22Rv1 (cell line): Measurements from ENCODE around the gene BMERB1.

Source experiments
- H3K27ac ChIP-seq: fragments of 450-650 bp; 2 replicates; pipeline ENCODE4 v1.5.1; 2017
- ZFX ChIP-seq: fragments of 450-650 bp; IDR thresholded peaks from 2 replicates; pipeline ENCODE4 v1.6.1; 2017; ENCODE audit warnings: antibody characterized with exemption, borderline replicate concordance
- TF ChIP-seq, protein P1 (sequence below): fragments of 450-650 bp; IDR thresholded peaks from 2 replicates; pipeline ENCODE4 v1.5.1; 2017; ENCODE audit warnings: mild to moderate bottlenecking

Gene BMERB1

DNA sequence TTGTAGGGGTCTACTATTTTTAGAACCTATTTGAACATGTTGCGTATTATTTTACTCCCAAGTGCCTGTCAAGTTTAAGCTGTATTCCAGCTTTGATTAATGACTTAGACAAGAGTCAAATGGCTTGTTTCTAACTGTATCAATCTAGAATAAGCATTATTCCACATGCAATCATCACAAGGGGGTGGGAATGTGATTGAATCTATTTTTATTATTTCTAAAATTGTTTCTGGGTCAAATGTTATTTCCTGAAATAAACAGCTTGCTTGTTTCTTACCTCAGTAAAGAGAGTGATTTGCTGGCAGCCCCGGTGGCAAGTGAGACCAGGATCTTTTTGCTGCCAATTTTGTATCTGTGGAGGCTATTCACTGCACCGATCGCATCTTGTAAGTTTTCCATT, 187.1 kb downstream of the BMERB1 start:
- H3K27ac ChIP-seq, result no peak overlapping the region
- no peak for TF ChIP-seq ZFX
- TF ChIP-seq, protein P1, sequence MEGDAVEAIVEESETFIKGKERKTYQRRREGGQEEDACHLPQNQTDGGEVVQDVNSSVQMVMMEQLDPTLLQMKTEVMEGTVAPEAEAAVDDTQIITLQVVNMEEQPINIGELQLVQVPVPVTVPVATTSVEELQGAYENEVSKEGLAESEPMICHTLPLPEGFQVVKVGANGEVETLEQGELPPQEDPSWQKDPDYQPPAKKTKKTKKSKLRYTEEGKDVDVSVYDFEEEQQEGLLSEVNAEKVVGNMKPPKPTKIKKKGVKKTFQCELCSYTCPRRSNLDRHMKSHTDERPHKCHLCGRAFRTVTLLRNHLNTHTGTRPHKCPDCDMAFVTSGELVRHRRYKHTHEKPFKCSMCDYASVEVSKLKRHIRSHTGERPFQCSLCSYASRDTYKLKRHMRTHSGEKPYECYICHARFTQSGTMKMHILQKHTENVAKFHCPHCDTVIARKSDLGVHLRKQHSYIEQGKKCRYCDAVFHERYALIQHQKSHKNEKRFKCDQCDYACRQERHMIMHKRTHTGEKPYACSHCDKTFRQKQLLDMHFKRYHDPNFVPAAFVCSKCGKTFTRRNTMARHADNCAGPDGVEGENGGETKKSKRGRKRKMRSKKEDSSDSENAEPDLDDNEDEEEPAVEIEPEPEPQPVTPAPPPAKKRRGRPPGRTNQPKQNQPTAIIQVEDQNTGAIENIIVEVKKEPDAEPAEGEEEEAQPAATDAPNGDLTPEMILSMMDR, result no peak

DNA sequence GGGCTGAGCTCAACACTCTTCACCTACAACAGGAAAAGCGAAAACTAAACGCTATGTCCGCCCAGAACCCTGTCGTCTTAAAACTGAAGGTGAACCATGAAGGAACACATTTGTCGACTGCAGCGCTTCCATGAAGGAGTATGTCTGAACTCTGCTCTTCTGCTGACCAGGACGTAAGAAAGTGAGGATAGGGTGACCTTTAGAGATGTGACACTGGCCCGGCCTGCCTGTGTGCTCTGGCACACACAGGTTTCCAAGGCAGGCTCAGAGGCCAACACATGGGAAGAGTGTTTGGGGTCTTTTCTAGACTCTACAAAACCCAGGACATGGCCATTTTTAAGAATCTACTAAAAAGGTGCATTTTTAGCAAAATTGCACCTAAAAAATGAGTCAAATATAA, 187.5 kb downstream of the BMERB1 start:
- no peak overlapping the region for H3K27ac ChIP-seq
- TF ChIP-seq, protein P1, result no peak
- no peak for TF ChIP-seq ZFX

DNA sequence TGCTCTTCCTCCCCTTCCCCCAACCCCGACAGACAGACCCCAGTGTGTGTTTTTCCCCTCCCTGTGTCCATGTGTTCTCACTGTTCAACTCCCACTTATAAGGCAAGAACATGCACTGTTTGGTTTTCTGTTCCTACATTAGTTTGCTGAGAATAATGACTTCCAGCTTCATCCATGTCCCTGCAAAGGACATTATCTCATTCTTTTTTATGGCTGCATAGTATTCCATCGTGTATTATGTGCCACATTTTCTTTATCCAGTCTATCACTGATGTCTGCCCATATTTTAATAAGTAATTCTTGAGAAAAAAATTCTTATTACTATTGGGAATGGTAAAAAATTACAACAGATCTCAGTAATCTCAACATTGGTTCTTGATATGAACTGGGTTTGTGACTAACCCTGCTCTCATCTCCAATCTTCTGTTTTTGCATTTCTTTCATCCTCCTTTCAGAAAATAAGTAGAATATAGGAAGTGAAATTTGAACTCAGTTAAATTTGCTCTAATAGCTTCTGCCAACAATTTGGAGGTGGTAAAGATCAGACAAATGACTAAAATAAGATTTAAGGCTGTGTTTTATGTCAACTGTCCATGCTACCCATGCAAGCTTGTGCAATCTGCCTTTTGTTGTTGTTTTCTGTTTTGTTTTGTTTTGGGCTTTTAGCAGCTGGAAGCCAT, 197.5 kb downstream of the BMERB1 start:
- no peak overlapping the region for H3K27ac ChIP-seq
- TF ChIP-seq, protein P1, result no peak
- no peak for TF ChIP-seq ZFX

DNA sequence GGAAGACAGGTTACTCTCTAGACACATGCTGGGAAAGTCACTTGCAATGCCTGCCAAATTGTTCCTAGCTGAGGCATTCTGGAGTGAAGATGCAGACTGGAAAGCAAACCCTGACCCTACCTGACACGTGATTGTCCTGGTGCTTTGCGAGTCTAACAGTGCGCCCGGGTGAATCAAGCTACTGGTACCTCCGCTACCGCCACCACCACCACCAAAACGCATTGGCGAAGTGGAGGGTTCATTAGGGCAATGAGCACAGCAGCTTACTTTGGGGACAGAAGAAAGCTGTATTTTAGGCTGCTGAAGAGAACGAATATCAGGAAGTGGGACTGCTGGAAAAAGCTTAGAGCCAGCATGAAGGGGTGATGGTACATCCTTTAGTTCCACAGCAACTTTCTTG, 201.5 kb downstream of the BMERB1 start:
- TF ChIP-seq ZFX, result no peak
- H3K27ac ChIP-seq, result no peak overlapping the region

DNA sequence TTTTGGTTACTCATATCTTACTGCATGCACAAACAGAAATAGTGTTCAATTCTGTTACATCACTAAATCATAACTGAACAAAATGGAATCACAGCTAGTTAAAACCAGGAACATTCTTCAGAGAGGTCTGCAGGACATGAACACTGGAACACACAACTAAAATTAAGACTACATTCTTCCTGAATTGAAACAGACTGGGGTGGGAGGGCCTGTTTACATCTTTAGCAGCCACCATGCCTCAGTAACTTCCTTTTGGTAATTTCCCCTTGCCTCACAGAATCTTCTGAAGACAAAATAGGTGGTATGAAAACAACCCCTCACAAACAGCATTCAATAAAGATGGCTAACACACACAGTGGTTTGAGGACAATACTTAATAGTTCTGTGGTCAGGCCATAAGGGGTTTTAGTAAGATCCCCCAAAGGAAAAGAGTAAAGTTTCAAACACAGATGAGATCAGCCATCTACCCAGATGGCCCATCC, 202.0 kb downstream of the BMERB1 start:
- H3K27ac ChIP-seq, result no peak overlapping the region
- TF ChIP-seq, protein P1, result no peak
- TF ChIP-seq ZFX, result no peak
